HG02678 (cell line): ENCODE results near the gene CDH12.
"Not testable (repeated sequence)": the region's sequence is repeated elsewhere in the genome, so short reads cannot be mapped to it uniquely, and the experiment has no call there.

ENCODE experiments used
- ATAC-seq: cut with Tn5 transposase; IDR thresholded peaks from one replicate; pipeline ENCODE4 v1.9.1; 2021; ENCODE audit warnings: mild to moderate bottlenecking, moderate library complexity; ENCODE audit not compliant: unreplicated experiment

The CDH12 gene

GRCh38 chr5:22577711-22578110, 275.4 kb downstream of the CDH12 start:
- no peak for ATAC-seq

- no peak for ATAC-seq
Measured at GRCh38 chr5:22577006-22577405, 276.1 kb downstream of the CDH12 start.

GRCh38 chr5:22572941-22573340, 280.2 kb downstream of the CDH12 start:
- no peak for ATAC-seq

GRCh38 chr5:22567983-22568382, 285.2 kb downstream of the CDH12 start:
- no peak for ATAC-seq

- ATAC-seq, result no peak
Measured at GRCh38 chr5:22560147-22560546, 293.0 kb downstream of the CDH12 start.

- no peak for ATAC-seq
Measured at GRCh38 chr5:22557251-22557650, 295.9 kb downstream of the CDH12 start.

GRCh38 chr5:22554475-22554874, 298.7 kb downstream of the CDH12 start:
- no peak for ATAC-seq

GRCh38 chr5:22549876-22550671, 303.1 kb downstream of the CDH12 start:
- ATAC-seq, result no peak

- no peak for ATAC-seq
Measured at GRCh38 chr5:22542340-22542739, 310.8 kb downstream of the CDH12 start.

- ATAC-seq, result no peak
Measured at GRCh38 chr5:22541037-22541436, 312.1 kb downstream of the CDH12 start.

GRCh38 chr5:22539762-22540161, 313.4 kb downstream of the CDH12 start:
- ATAC-seq, result no peak

GRCh38 chr5:22531986-22532385, 321.2 kb downstream of the CDH12 start:
- no peak for ATAC-seq

- no peak for ATAC-seq
Measured at GRCh38 chr5:22521521-22521920, 331.6 kb downstream of the CDH12 start.

- not testable (repeated sequence) for ATAC-seq
Measured at GRCh38 chr5:22516497-22516896, 336.6 kb downstream of the CDH12 start.

GRCh38 chr5:22514231-22514630, 338.9 kb downstream of the CDH12 start:
- ATAC-seq, result no peak

- ATAC-seq, result no peak
Measured at GRCh38 chr5:22505891-22506290, 347.3 kb downstream of the CDH12 start.

GRCh38 chr5:22504411-22504810, 348.7 kb downstream of the CDH12 start:
- no peak for ATAC-seq

- ATAC-seq, result no peak
Measured at GRCh38 chr5:22500556-22500955, 352.6 kb downstream of the CDH12 start.

GRCh38 chr5:22496666-22497065, 356.5 kb downstream of the CDH12 start:
- no peak for ATAC-seq

- ATAC-seq, result no peak
Measured at GRCh38 chr5:22495016-22495720, 358.0 kb downstream of the CDH12 start.

- ATAC-seq, result no peak
Measured at GRCh38 chr5:22488427-22488826, 364.7 kb downstream of the CDH12 start.

GRCh38 chr5:22480305-22480704, 372.8 kb downstream of the CDH12 start:
- ATAC-seq, result no peak
